ENCODE data around the gene HBA1. TPM values are rescaled to one million over a fixed set of nuclear protein-coding genes. Genes with fewer than 3 reads are reported as not detected.

Gene HBA1
- total and polyA plus RNA-seq, 2 of the 4 experiments (the other 2 are of a cell fraction): 0.21 TPM; not detected in 1

DNA sequence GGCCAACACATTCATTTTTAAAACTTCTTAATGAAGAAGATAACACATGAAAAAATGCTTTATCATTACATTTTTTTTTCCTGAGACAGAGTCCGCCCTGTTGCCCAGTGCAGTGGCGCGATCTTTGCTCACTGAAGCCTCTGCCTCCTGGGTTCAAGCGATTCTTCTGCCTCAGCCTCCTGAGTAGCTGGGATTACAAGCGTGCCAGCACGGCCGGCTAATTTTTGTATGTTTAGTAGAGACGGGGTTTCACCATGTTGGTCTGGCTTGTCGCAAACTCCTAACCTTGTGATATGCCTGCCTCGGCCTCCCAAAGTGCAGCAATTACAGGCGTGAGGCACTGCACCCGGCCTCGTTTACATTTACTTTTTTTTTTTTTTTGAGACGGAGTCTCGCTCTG, 17.0 kb downstream of the HBA1 start:
- BruUV-seq (replicated peaks): no TSS peak
- Histone ChIP-seq H2BK20ac (ENCODE audit: low read depth, low read length) (no peak overlapping the region), H4K5ac (ENCODE audit: low read depth, low read length) (no peak overlapping the region), H3K9ac (ENCODE audit: low read depth, low read length) (no peak overlapping the region), H3K23ac (ENCODE audit: low read depth, low read length) (no peak overlapping the region), H3K18ac (ENCODE audit: low read depth, low read length) (no peak overlapping the region), H2AFZ (replicated peaks; ENCODE audit: low read length, poor library complexity) (no peak overlapping the region), H3K4me1 (ENCODE audit: control insufficient read depth, insufficient read depth, low read length) (no peaks in the 10 kb centered on the region), H3K27me3 (ENCODE audit: control insufficient read depth, insufficient read depth, low read length) (no peaks in the 10 kb centered on the region), H2BK15ac (ENCODE audit: low read depth, low read length) (no peak overlapping the region), H3K27ac (ENCODE audit: insufficient read depth, low read length) (no peak overlapping the region), H4K91ac (ENCODE audit: insufficient read depth, low read depth, low read length) (no peak overlapping the region), H3K56ac (ENCODE audit: extremely low read depth, insufficient read depth, low read length) (no peak overlapping the region), H3K4me3 (ENCODE audit: insufficient read depth, low read depth, low read length) (no peak overlapping the region), H3K4ac (ENCODE audit: low read depth, low read length) (no peak overlapping the region), H3K9me1 (ENCODE audit: insufficient read depth, low read length) (peaks cover 4% of the 10 kb centered on the region), H3K36me3 (ENCODE audit: control insufficient read depth, insufficient read depth, low read length) (peaks cover 69% of the 10 kb centered on the region), H2AK9ac (replicated peaks; ENCODE audit: low read depth, low read length, poor library complexity) (no peak overlapping the region), H3K4me2 (ENCODE audit: low read depth, low read length) (no peak overlapping the region), H4K20me1 (ENCODE audit: insufficient read depth, low read length) (peaks cover 23% of the 10 kb centered on the region), H2BK5ac (ENCODE audit: low read depth, low read length, poor library complexity, severe bottlenecking) (no peak overlapping the region), H3K9me3 (ENCODE audit: control insufficient read depth, insufficient read depth, low read length) (no peaks in the 10 kb centered on the region), H2AK5ac (ENCODE audit: low read depth, low read length) (no peak overlapping the region), H3K14ac (replicated peaks; ENCODE audit: low read depth, low read length) (no peak overlapping the region), H4K8ac (ENCODE audit: low read depth in 2 of 2, low read length in 2 of 2) (no peak overlapping the region), H2BK120ac (ENCODE audit: low read depth, low read length) (no peak overlapping the region), H3K79me1 (ENCODE audit: low read depth in 1 of 2, low read length in 2 of 2) (peaks cover 23 to 46% of the 10 kb centered on the region in 2 experiments)
- intact Hi-C loops (cut with micrococcal nuclease): no loop called here
- TF ChIP-seq CHD1 (IDR thresholded peaks at IDR 0.05; ENCODE audit: low read depth, low read length) (no peak), BHLHE40 (IDR thresholded peaks at IDR 0.05; ENCODE audit: low read depth, low read length) (no peak), RAD21 (IDR thresholded peaks at IDR 0.05; ENCODE audit: low read length) (no peak), CEBPB (IDR thresholded peaks at IDR 0.05; ENCODE audit: low read depth, low read length) (no peak), MAZ (IDR thresholded peaks at IDR 0.05; ENCODE audit: borderline replicate concordance, low read depth, low read length) (no peak), RFX5 (IDR thresholded peaks at IDR 0.05; ENCODE audit: low read depth, low read length) (no peak)
- POLR2A ChIA-PET (ENCODE audit: unreplicated experiment): no interaction called here
- dilution Hi-C loops (cut with HindIII; ENCODE audit: low sequenced_read_pairs, unreplicated experiment): no loop called here
- CTCF ChIA-PET: interaction anchor here (0.6 to 1.0 kb wide), 3 partner anchors 12 to 86 kb away, joined by 3 read pairs; no protein-coding TSS in a partner anchor
- in situ Hi-C loops (cut with MboI; ENCODE audit: low sequenced_read_pairs): no loop called here
- WGBS, 2 experiments (ENCODE audit: extremely low coverage in 2 of 2, insufficient read length in 1 of 2): 83% methylated on average over 2 of the region's 15 CpGs; no CpG with 5 or more reads in 1 of the 2 experiments
- ATAC-seq (ENCODE audit: low read depth) (no peak), DNase-seq (no peak)
